Stimulated activated CD4-positive, alpha-beta T cell treated with anti-CD3 and anti-CD28 coated beads, TNF-alpha, amount 100 ng/mL, for 48 hours (primary cell): ENCODE measurements around the gene IPCEF1.

ENCODE experiments used
- DNase-seq, 3 donors: peaks; one replicate each; pipeline ENCODE4 v3.0.0-alpha.2; 2020; ENCODE audit warnings: low read depth in 3 of 3

IPCEF1 gene

DNA sequence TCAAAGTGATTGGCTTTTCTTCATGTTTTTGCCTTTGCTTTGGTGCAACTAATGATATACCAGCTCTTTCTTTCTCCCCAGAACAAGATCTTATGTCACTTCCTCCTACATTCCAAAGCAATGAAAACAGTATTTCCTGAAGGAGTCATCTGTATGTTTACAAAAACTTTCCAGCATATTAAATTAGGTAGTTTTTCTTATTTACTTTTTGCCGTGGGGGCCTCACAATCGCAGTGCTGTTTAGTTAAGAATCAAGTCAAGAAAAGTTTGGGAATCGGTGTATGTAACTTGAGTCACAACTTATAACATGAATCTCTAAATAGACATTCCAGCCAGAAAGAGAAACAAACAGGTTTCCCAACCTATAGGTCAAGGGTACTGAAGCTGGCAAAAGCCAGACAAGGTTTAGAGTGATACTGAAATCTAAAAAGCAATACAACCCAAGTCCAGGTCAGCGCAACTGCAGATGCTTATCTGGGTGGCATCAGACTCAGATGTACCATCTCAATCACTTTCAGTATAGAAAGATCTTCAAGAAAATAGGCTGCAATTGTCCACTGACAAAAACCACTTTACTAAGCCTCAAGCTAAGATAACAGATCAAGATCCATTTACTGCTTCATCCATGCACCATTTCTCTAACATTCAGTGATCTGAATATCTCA lies 63.6 kb downstream of the IPCEF1 start:
- DNase-seq: no peak

GRCh38 chr6:154292066-154292465 lies 64.5 kb downstream of the IPCEF1 start:
- no peak for DNase-seq

DNA sequence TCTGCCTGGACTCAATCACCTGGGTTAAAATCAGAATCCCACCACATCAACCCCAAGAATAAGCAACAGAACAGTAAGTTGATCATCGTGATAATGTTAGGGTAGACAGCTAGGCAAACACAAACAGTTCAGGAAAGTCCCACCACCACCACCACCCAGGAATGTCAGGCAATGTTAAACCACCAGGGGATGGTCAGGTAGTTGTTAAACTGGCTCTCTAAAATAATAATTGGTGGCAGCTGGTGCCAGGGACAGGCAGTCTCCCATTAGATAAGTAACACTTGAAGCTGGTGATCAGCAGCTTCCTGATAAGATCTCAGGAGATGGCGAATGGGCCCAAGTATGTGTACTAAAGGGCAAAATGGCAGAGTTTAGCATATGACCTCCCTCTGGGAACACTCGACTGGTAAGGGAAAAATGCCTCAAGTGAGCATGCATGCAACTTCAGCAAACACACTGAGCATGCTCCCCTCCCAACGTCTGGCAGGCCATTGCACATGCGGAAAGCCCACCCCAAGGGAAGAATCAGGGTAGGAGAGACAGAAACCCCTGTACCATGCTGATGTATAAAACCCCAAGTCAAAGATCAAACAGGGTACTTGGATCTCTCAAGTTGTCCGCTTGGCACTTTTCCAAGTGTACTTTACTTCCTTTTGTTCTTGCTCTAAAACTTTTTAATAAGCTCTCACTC lies 66.6 kb downstream of the IPCEF1 start:
- DNase-seq: no peak

DNA sequence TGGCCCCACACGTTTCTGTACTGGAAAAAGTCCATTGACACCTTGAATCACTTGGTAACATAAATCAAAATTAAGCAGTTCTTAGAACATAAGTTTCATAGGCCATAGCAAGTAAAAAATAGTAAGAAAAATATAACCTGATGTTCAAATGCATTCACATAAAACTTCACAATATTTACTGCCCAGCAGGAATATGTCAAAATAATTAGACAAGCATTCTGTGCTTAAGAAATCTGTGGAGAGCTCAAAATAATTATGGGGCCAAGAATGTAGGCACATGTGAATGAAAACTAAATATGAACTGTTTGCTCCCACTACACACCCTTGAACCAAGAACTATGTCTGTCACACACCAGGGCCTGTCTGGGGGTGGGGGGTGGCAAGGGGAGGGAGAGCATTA lies 70.8 kb downstream of the IPCEF1 start:
- no peak for DNase-seq

DNA sequence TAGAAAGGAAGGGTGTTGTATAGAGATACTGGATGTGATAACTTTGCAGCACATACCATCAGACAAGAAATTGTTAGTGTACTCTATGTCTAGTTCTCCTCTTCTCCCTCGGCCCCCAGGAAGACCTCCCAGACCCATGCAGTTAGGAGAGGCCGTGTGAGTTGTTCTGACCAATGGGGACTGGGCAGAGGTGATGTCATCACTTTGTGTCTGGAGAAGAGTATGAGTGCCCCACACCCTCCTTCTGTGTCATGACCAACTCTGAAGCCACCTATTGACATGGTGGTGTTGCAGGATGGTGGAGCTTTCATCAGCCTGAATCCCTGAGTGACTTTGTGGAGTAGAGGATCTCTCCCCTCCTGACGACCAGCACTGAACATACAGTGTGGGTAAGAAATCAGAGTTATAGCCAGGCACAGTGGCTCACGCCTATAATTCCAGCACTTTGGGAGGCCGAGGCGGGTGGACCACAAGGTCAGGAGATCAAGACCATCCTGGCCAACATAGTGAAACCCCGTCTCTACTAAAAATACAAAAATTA lies 72.2 kb downstream of the IPCEF1 start:
- DNase-seq: no peak

DNA sequence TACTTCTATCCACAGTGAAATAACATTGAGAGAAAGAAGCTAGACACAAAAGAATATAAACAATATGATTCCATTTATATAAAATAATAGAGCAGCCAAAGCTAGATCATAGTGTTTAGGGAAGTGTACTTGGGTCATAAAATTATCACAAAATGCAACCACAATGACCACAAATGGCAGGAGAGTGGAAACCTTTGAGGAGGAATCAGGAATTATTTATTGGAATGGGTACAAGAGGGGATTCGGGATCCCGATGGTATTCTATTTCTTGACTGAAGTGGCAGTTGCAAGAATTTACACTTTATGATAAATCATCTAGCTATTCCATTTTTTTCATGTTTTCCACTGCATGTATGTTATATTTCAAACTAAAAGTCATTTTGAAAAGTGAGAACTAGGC lies 76.1 kb downstream of the IPCEF1 start:
- no peak for DNase-seq

GRCh38 chr6:154277629-154278017 lies 79.0 kb downstream of the IPCEF1 start:
- no peak for DNase-seq

- no peak for DNase-seq
Observed at GRCh38 chr6:154276810-154277628, 79.6 kb downstream of the IPCEF1 start.

DNA sequence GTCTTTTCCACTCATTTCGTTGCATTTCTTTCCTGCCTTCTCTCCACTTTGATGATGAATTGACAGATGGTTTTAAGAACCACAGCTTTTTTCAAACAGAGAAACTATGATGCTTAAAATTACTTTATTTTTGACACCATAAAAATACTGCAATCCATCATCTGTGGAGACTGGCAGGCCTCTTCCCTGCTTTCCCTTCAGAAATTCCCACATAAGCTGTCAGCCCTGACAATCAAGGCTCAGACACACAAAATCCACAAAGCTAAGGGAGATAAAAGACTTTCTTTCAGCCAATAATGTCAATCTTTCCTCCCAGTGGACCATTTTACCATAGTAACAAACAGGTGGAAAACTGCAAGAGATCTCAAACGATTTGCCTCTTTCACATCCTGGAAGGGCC lies 82.4 kb downstream of the IPCEF1 start:
- no peak for DNase-seq

GRCh38 chr6:154268486-154268885 lies 88.1 kb downstream of the IPCEF1 start:
- no peak for DNase-seq

GRCh38 chr6:154267508-154268106 lies 89.0 kb downstream of the IPCEF1 start:
- no peak for DNase-seq

- DNase-seq: no peak
Observed at GRCh38 chr6:154266560-154267099, 90.0 kb downstream of the IPCEF1 start.

DNA sequence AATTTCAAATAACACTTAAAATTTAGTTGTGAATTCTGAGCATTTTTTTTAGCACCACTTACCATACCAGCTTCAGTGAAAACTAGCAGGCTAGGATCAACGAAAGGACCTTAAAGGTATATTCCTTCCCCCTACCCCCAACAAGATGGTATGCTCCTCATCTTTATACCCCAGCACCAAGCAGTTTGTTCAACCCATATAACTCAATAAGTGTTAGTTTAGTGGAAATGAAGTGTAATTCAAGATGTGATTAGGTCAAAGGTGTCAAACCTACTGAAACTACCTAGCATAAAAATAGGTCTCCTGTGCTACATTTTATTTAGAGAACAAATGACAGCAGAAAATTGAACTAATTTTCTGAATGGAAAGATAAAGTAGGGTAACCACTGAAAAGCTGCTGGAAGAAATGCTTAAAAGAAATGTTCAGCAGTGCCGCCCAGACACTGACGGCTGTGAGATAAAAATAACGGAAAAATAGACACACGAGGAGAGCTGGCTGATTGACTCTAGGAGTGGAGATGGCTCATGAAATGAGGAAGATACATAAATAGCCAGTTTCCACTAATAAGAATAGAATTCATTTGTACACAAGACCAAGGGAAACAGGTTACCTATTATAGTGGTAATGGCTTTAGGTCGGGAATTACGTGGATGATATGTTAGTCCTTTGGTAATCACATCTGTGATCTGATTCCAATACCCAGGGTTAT lies 94.8 kb downstream of the IPCEF1 start:
- DNase-seq: no peak

- DNase-seq: no peak
Observed at GRCh38 chr6:154258064-154258757, 98.4 kb downstream of the IPCEF1 start.

DNA sequence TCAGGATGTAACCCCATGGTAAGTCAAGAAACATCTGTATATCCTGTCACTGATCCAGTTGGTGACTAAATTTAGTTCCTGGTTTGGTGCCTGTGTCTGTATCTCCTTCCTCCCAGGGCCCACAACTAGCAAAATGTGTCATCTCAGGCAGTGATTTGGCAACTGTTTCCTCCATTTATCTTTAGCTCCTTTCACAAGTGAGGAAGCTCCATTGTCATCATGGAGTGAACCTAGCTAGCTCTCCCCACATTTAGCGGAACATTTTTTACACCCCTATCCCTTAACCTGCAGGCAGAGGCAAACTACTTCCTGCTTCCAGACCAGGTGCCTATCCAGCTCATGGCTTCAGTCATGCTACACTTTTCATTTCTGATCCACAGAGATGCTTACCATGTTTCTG lies 99.5 kb downstream of the IPCEF1 start:
- DNase-seq: no peak

- DNase-seq: no peak
Observed at GRCh38 chr6:154252678-154253077, 103.9 kb downstream of the IPCEF1 start.

- no peak for DNase-seq
Observed at GRCh38 chr6:154251116-154251515, 105.5 kb downstream of the IPCEF1 start.

DNA sequence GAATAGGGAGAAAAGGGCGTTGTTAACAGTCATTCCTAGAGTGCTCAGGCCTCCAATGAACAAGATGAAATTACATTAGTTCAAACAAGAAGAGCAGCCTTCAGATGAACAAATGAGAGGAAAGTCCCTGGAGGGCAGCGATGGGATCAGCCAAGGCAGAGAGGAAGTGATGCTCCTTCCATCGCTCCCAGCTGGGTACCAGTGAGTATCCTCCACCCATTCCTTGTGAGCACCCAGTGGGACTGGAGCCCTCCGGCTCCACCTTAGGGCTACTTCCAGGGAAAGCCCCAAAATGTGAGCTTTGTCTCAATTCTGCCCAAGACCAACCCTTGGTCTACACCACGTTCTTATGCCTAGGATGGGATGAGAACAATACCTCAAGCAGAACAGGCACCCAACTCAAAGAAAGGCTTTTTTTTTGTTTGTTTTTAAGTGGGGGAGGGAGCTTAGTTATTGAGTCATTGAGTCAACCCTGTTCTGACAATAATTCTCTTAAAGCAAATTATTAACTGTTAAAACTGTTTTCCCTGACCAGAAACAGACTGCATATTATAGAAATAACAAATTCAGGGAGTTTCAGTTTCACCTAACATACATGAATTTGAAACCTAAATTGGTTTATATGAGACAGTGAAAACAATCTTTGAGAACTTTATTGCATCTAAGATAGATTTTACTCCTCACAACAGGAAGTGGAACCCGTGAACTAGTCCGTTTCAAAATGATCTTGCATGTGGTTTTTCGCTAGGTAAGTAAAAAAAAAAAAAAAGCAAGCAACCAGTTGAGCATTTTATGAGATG lies 106.9 kb downstream of the IPCEF1 start:
- DNase-seq: no peak

GRCh38 chr6:154247119-154247861 lies 109.3 kb downstream of the IPCEF1 start:
- no peak for DNase-seq
